MM.1S (cell line): ENCODE results near the gene MROH2A.

Experiments used
- DNase-seq: peaks from one replicate; pipeline ENCODE4 v3.0.0-alpha.2; 2015
- H2AFZ ChIP-seq: fragments of 300-600 bp; sonication (generic); 2 replicates; pipeline ENCODE4 v1.6.0; 2016; ENCODE audit warnings: antibody characterized with exemption, low read length
- H3F3A ChIP-seq: fragments of 300-600 bp; sonication (generic); 2 replicates; pipeline ENCODE4 v1.6.1; 2016; ENCODE audit warnings: mild to moderate bottlenecking, antibody characterized with exemption, low read length, moderate library complexity, mixed read lengths; ENCODE audit not compliant: insufficient read depth
- H3K27ac ChIP-seq: fragments of 300-600 bp; sonication (generic); 2 replicates; pipeline ENCODE4 v1.5.1; 2016; ENCODE audit warnings: mild to moderate bottlenecking, low read length
- H3K27me3 ChIP-seq: fragments of 300-600 bp; sonication (generic); replicated peaks from 2 replicates; pipeline ENCODE4 v1.6.0; 2016; ENCODE audit warnings: low read length; ENCODE audit not compliant: insufficient read depth
- H3K36me3 ChIP-seq: fragments of 300-600 bp; sonication (generic); replicated peaks from 2 replicates; pipeline ENCODE4 v1.6.1; 2016; ENCODE audit warnings: mild to moderate bottlenecking, low read length, mixed read lengths; ENCODE audit not compliant: insufficient read depth
- H3K4me1 ChIP-seq: fragments of 300-600 bp; sonication (generic); 2 replicates; pipeline ENCODE4 v1.6.1; 2016; ENCODE audit warnings: low read length, mixed read lengths
- H3K4me2 ChIP-seq: fragments of 300-600 bp; sonication (generic); 2 replicates; pipeline ENCODE4 v1.6.0; 2016; ENCODE audit warnings: low read depth, low read length
- H3K4me3 ChIP-seq: fragments of 300-600 bp; sonication (generic); 2 replicates; pipeline ENCODE4 v1.5.1; 2016; ENCODE audit warnings: low read length, mixed read lengths
- H3K79me2 ChIP-seq: fragments of 300-600 bp; sonication (generic); 2 replicates; pipeline ENCODE4 v1.6.1; 2016; ENCODE audit warnings: mixed run types, low read length, mixed read lengths
- H3K9ac ChIP-seq: fragments of 300-600 bp; sonication (generic); 2 replicates; pipeline ENCODE4 v1.6.1; 2016; ENCODE audit warnings: low read length, mixed read lengths
- H3K9me2 ChIP-seq: fragments of 300-600 bp; sonication (generic); replicated peaks from 2 replicates; pipeline ENCODE4 v1.6.1; 2016; ENCODE audit warnings: mild to moderate bottlenecking, low read length, mixed read lengths; ENCODE audit not compliant: insufficient read depth
- H3K9me3 ChIP-seq: fragments of 300-600 bp; sonication (generic); replicated peaks from 2 replicates; pipeline ENCODE4 v1.6.1; 2016; ENCODE audit warnings: mild to moderate bottlenecking, low read length, mixed read lengths; ENCODE audit not compliant: insufficient read depth
- H4K20me1 ChIP-seq: fragments of 300-600 bp; sonication (generic); 2 replicates; pipeline ENCODE4 v1.6.1; 2016; ENCODE audit warnings: mild to moderate bottlenecking, low read length, moderate library complexity, mixed read lengths; ENCODE audit not compliant: insufficient read depth
- CTCF ChIP-seq: fragments of 300-600 bp; sonication (generic); IDR thresholded peaks from 2 replicates; pipeline ENCODE4 v1.5.1; 2016; ENCODE audit warnings: antibody characterized with exemption, low read length, mixed read lengths
- EZH2 ChIP-seq: fragments of 300-600 bp; sonication (generic); optimal IDR thresholded peaks from 2 replicates; pipeline ENCODE3; 2017; ENCODE audit warnings: low read depth, mild to moderate bottlenecking, antibody characterized with exemption, low read length, mixed read lengths
- EZH2phosphoT487 ChIP-seq: fragments of 300-600 bp; sonication (generic); IDR thresholded peaks from 2 replicates; pipeline ENCODE4 v1.6.1; 2018; ENCODE audit warnings: antibody characterized with exemption, low read length

Gene MROH2A

GRCh38 chr2:233817361-233817911 lies 39.3 kb downstream of the MROH2A start:
- Histone ChIP-seq H3K4me2 (no peak overlapping the region), H3K27ac (no peak overlapping the region), H2AFZ (no peak overlapping the region), H4K20me1 (no peaks in the 10 kb centered on the region), H3F3A (no peaks in the 10 kb centered on the region), H3K36me3 (no peaks in the 10 kb centered on the region), H3K9me3 (no peaks in the 10 kb centered on the region), H3K79me2 (no peaks in the 10 kb centered on the region), H3K9ac (no peak overlapping the region), H3K4me1 (no peaks in the 10 kb centered on the region), H3K9me2 (no peaks in the 10 kb centered on the region), H3K27me3 (no peaks in the 10 kb centered on the region), H3K4me3 (no peak overlapping the region)
- TF ChIP-seq EZH2phosphoT487 = no peak
- DNase-seq = no peak

- no peaks in the 10 kb centered on the region for H3K36me3 ChIP-seq
- no peak overlapping the region for H3K9ac ChIP-seq
- H3K4me2 ChIP-seq = no peak overlapping the region
- H3K4me1 ChIP-seq = no peaks in the 10 kb centered on the region
- no peaks in the 10 kb centered on the region for H3K27me3 ChIP-seq
- no peak for DNase-seq
- H3K79me2 ChIP-seq = no peaks in the 10 kb centered on the region
- H3K9me2 ChIP-seq = no peaks in the 10 kb centered on the region
- H3K9me3 ChIP-seq = no peaks in the 10 kb centered on the region
- no peak overlapping the region for H2AFZ ChIP-seq
- H3K4me3 ChIP-seq = no peak overlapping the region
- H3F3A ChIP-seq = no peaks in the 10 kb centered on the region
- no peaks in the 10 kb centered on the region for H4K20me1 ChIP-seq
- TF ChIP-seq CTCF (no peak), EZH2phosphoT487 (no peak), EZH2 (no peak)
- H3K27ac ChIP-seq = no peak overlapping the region
Measured at GRCh38 chr2:233817995-233818638, 40.0 kb downstream of the MROH2A start.

GRCh38 chr2:233818639-233819621 lies 40.8 kb downstream of the MROH2A start:
- Histone ChIP-seq H3K4me1 (no peaks in the 10 kb centered on the region), H4K20me1 (no peaks in the 10 kb centered on the region), H2AFZ (no peak overlapping the region), H3F3A (no peaks in the 10 kb centered on the region), H3K79me2 (no peaks in the 10 kb centered on the region), H3K9ac (no peak overlapping the region), H3K36me3 (no peaks in the 10 kb centered on the region), H3K27ac (no peak overlapping the region), H3K4me3 (no peak overlapping the region), H3K4me2 (no peak overlapping the region), H3K9me3 (no peaks in the 10 kb centered on the region), H3K27me3 (no peaks in the 10 kb centered on the region), H3K9me2 (no peaks in the 10 kb centered on the region)
- DNase-seq = no peak
- TF ChIP-seq EZH2 (no peak), CTCF (no peak), EZH2phosphoT487 (no peak)
